SH-SY5Y (cell line): ENCODE results near the gene CLDN6.

ENCODE experiments used
- GATA2 ChIP-seq: IDR thresholded peaks from 2 replicates; pipeline ENCODE4 v1.6.1; 2011; ENCODE audit warnings: mild to moderate bottlenecking, low read depth, low read length
- GATA3 ChIP-seq: IDR thresholded peaks from 2 replicates; pipeline ENCODE4 v1.6.1; 2011; ENCODE audit warnings: low read depth, mild to moderate bottlenecking, low read length, moderate library complexity

GRCh38 chr16:3060339-3061127, 42.5 kb upstream of the CLDN6 start:
- TF ChIP-seq GATA2 (no peak), GATA3 (no peak)
